Measurements from ENCODE around the gene RCN2.

DNA sequence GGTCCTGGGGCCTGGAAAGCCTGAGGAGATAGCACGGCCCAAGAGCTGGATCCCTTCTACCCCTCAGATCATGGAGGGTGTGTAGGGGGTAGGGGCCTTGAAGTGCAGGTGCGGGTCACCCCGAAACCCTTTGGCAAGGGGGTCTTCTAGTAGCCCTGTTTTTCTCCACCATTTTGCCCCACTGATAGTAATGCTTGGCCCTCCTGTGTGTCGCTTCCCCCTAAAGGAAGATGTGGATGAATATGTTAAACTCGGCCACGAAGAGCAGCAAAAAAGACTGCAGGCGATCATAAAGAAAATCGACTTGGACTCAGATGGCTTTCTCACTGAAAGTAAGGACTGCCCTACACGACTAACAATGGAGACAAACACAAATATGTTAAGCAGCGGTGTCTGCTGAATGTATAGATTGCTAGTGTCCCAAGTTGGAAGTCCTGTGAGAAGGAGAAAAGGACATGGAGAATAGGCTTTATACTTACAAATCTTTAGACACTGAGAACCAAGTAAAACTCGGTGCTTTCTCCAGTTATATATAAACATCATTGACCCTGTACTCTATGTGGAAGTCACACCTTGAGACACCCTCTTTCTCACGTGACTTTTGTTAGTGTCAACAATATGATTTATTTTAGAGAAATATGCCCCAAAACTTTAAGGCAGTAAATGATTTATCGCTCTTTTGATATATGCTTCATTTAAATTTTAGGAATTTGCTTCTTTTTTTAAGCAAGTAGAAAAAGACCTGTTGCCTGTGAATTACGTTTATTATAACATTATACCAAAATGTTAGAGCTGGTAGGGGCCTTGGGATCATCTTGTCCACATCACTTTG lies 802 bp downstream of the RCN2 start:
- TF ChIP-seq POLR2A (IDR thresholded peaks at IDR 0.05; ENCODE audit: low read depth, low read length) (no peak), TAF1 (IDR thresholded peaks at IDR 0.05; ENCODE audit: borderline replicate concordance, low read depth, low read length) (no peak), POLR2AphosphoS5 (IDR thresholded peaks at IDR 0.05; ENCODE audit: low read depth, low read length) (no peak)

Measured in GM12892 (cell line).